ENCODE data around the gene FKRP.

- TF ChIP-seq, protein P1, sequence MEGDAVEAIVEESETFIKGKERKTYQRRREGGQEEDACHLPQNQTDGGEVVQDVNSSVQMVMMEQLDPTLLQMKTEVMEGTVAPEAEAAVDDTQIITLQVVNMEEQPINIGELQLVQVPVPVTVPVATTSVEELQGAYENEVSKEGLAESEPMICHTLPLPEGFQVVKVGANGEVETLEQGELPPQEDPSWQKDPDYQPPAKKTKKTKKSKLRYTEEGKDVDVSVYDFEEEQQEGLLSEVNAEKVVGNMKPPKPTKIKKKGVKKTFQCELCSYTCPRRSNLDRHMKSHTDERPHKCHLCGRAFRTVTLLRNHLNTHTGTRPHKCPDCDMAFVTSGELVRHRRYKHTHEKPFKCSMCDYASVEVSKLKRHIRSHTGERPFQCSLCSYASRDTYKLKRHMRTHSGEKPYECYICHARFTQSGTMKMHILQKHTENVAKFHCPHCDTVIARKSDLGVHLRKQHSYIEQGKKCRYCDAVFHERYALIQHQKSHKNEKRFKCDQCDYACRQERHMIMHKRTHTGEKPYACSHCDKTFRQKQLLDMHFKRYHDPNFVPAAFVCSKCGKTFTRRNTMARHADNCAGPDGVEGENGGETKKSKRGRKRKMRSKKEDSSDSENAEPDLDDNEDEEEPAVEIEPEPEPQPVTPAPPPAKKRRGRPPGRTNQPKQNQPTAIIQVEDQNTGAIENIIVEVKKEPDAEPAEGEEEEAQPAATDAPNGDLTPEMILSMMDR (IDR thresholded peaks at IDR 0.05), result no peak
- no peak for TF ChIP-seq SMC3 (IDR thresholded peaks at IDR 0.05)
- TF ChIP-seq CEBPB (IDR thresholded peaks at IDR 0.05), result no peak
Measured at GRCh38 chr19:46785054-46785979, 39.5 kb downstream of the FKRP start.

All from A549 (cell line).